GM12878 (cell line): ENCODE measurements around the gene UHRF2. TPM values are rescaled to one million over a fixed set of nuclear protein-coding genes. Genes with fewer than 3 reads are reported as not detected.

Experiments used
- ATAC-seq: fragments of 200-7000 bp; cut with Tn5 transposase; 3 replicates; pipeline ENCODE4 v1.9.1; 2020; ENCODE audit warnings: mild to moderate bottlenecking, moderate library complexity
- BruUV-seq: library from RNA; stranded (reverse); fragments of 400-500 nt; replicated peaks from 2 replicates; lab custom pipeline; 2021; lab: Mats Ljungman, UMichigan
- CTCF ChIA-PET: fragments of 300-600 bp; sonication (Branson Sonifier 250); formaldehyde crosslinking; extraction: SDS; loops from one replicate; lab custom pipeline; 2021; ENCODE audit warnings: inconsistent platforms; lab: Yijun Ruan, JAX
- POLR2A ChIA-PET: fragments of 350-600 bp; formaldehyde crosslinking; extraction: SDS; loops from one replicate; lab custom pipeline; 2021; ENCODE audit warnings: inconsistent platforms; lab: Charles Lee
- RAD21 ChIA-PET: fragments of 300-600 bp; sonication (Branson Sonifier 250); formaldehyde crosslinking; loops from one replicate; lab custom pipeline; 2023; ENCODE audit warnings: antibody characterized with exemption; ENCODE audit not compliant: unreplicated experiment; lab: Charles Lee
- SMC1A ChIA-PET: fragments of 300-600 bp; sonication (Branson Sonifier 250); formaldehyde crosslinking; loops from one replicate; lab custom pipeline; 2023; ENCODE audit not compliant: unreplicated experiment, uncharacterized antibody; lab: Charles Lee
- DNase-seq: peaks from one replicate; pipeline ENCODE4 v3.0.0-alpha.2; 2011; ENCODE audit warnings: low read depth, low spot score
- FAIRE-seq: peaks from 3 replicates; lab custom pipeline; 2011; peaks lifted over from hg19 to GRCh38; lab: Jason Lieb, UNC
- H2AFZ ChIP-seq: 2 replicates; pipeline ENCODE4 v1.6.0; 2011; ENCODE audit warnings: low read depth, low read length, control low read depth; ENCODE audit not compliant: control insufficient read depth
- H3K27ac ChIP-seq: 2 replicates; pipeline ENCODE4 v1.5.1; 2011; ENCODE audit warnings: control low read depth; ENCODE audit not compliant: control insufficient read depth, insufficient read depth
- H3K27me3 ChIP-seq, 2 experiments: replicated peaks in 1 of 2; 2 replicates each; pipeline versions ENCODE4 v1.6.0 to v1.6.1; 2011; ENCODE audit warnings: low read length in 1 of 2; ENCODE audit not compliant: control insufficient read depth in 2 of 2, insufficient read depth in 2 of 2
- H3K36me3 ChIP-seq, 2 experiments: 2 replicates each; pipeline ENCODE4 v1.5.1; 2011; ENCODE audit warnings: low read length in 1 of 2; ENCODE audit not compliant: control insufficient read depth in 2 of 2, insufficient read depth in 2 of 2
- H3K4me1 ChIP-seq: 2 replicates; pipeline ENCODE4 v1.6.1; 2011; ENCODE audit warnings: mild to moderate bottlenecking, low read length, moderate library complexity, mixed read lengths; ENCODE audit not compliant: control insufficient read depth, insufficient read depth
- H3K4me2 ChIP-seq: 2 replicates; pipeline ENCODE4 v1.6.0; 2011; ENCODE audit warnings: control low read depth; ENCODE audit not compliant: control insufficient read depth, insufficient read depth
- H3K4me3 ChIP-seq: fragments of 200-600 bp; sonication (generic); 2 replicates; pipeline ENCODE4 v1.5.1; 2016
- H3K79me2 ChIP-seq: 2 replicates; pipeline ENCODE4 v1.6.0; 2011; ENCODE audit warnings: low read length; ENCODE audit not compliant: control insufficient read depth, insufficient read depth
- H3K9ac ChIP-seq: 2 replicates; pipeline ENCODE4 v1.8.0; 2011; ENCODE audit warnings: low read length, control low read depth, mixed read lengths; ENCODE audit not compliant: control insufficient read depth, insufficient read depth
- H3K9me3 ChIP-seq: replicated peaks from 3 replicates; pipeline ENCODE4 v1.5.1; 2011; ENCODE audit warnings: mild to moderate bottlenecking, low read length; ENCODE audit not compliant: control insufficient read depth, insufficient read depth
- H4K20me1 ChIP-seq: 2 replicates; pipeline ENCODE4 v1.6.0; 2011; ENCODE audit not compliant: control insufficient read depth, insufficient read depth
- ASH2L ChIP-seq: fragments of 300-600, 200-600 bp; sonication (generic); IDR thresholded peaks from 2 replicates; pipeline ENCODE4 v1.6.1; 2017; ENCODE audit warnings: low read depth, mild to moderate bottlenecking, borderline replicate concordance
- ATF2 ChIP-seq: IDR thresholded peaks from 2 replicates; pipeline ENCODE4 v1.6.1; 2012; ENCODE audit warnings: low read length, inconsistent platforms
- E4F1 ChIP-seq: fragments of 450-650 bp; IDR thresholded peaks from 2 replicates; pipeline ENCODE4 v1.6.1; 2018; ENCODE audit warnings: borderline replicate concordance, mild to moderate bottlenecking; ENCODE audit not compliant: partially characterized antibody
- GATAD2B ChIP-seq: fragments of 450-650 bp; conservative IDR thresholded peaks from 2 replicates; pipeline ENCODE4 v1.6.1; 2017; ENCODE audit warnings: low read depth, mild to moderate bottlenecking, moderate library complexity
- IRF4 ChIP-seq: IDR thresholded peaks from 2 replicates; pipeline ENCODE4 v1.6.1; 2011; ENCODE audit warnings: low read depth, low read length
- MYB ChIP-seq: fragments of 150-350 bp; IDR thresholded peaks from 2 replicates; pipeline ENCODE4 v1.6.1; 2014; ENCODE audit warnings: mild to moderate bottlenecking, low read depth, low read length, borderline replicate concordance
- MYC ChIP-seq: IDR thresholded peaks from 2 replicates; pipeline ENCODE4 v1.6.1; 2011; ENCODE audit warnings: mild to moderate bottlenecking, low read length, moderate library complexity, inconsistent platforms; ENCODE audit not compliant: insufficient read depth, insufficient replicate concordance, insufficient read length, severe bottlenecking
- PAX5 ChIP-seq: IDR thresholded peaks from 2 replicates; pipeline ENCODE4 v1.6.1; 2011; ENCODE audit warnings: low read depth, low read length, borderline replicate concordance
- SMAD1 ChIP-seq: fragments of 450-650 bp; IDR thresholded peaks from 2 replicates; pipeline ENCODE4 v1.6.1; 2018; ENCODE audit warnings: mild to moderate bottlenecking, low read depth; ENCODE audit not compliant: partially characterized antibody
- SPI1 ChIP-seq: IDR thresholded peaks from 2 replicates; pipeline ENCODE4 v1.6.1; 2011; ENCODE audit warnings: low read depth, mild to moderate bottlenecking, low read length, moderate library complexity, borderline replicate concordance; ENCODE audit not compliant: insufficient read depth
- SREBF2 ChIP-seq: IDR thresholded peaks from 2 replicates; pipeline ENCODE4 v1.6.1; 2012; ENCODE audit warnings: mild to moderate bottlenecking, low read length
- WRNIP1 ChIP-seq: IDR thresholded peaks from 2 replicates; pipeline ENCODE4 v1.6.1; 2011; ENCODE audit warnings: low read depth, low read length, improper control_type of control experiment, borderline replicate concordance
- WGBS: methylation state at CpG from one replicate; pipeline ENCODE4 v1.1.6; 2016; ENCODE audit warnings: low lambda C conversion rate; ENCODE audit not compliant: insufficient replicate concordance, insufficient coverage; ENCODE audit errors: missing lambda C conversion rate; 5-methylcytosine and 5-hydroxymethylcytosine counted together
- in situ Hi-C: fragments of 300-500 bp; cut with MboI; formaldehyde crosslinking; loops from 9 replicates; pipeline ENCODE4 v1.14.3; 2018; ENCODE audit warnings: mixed read lengths
- intact Hi-C: fragments of 100-400 bp; cut with micrococcal nuclease; formaldehyde crosslinking; loops from one replicate; pipeline ENCODE4 v1.14.2; 2022; ENCODE audit not compliant: unreplicated experiment
- polyA plus RNA-seq, 11 experiments: library from polyadenylated mRNA; depleted of rRNA in 4 of 11; unstranded in 6 of 11; stranded (reverse) in 5 of 11; fragments of >200 nt; fragmentation: Nextera tagmentation in 4 of 11; fragmentation: Illumina TruSeq in 1 of 11; extraction: Ambion mirVana in 4 of 11; extraction: Trizol in 1 of 11; gene quantifications; 1 replicate in 1 of 11; 2 replicates in 10 of 11; pipeline versions ENCODE4 v1.2.1 to v1.2.3, GENCODE V29; 2011 to 2016; ENCODE audit warnings: inconsistent platforms in 2 of 11, missing spikeins in 2 of 11, low read depth in 1 of 11
- total RNA-seq, 4 experiments: library from RNA; depleted of rRNA in 3 of 4; stranded (reverse); fragments of >200 nt in 3 of 4; fragmentation: Illumina TruSeq in 1 of 4; extraction: Trizol in 1 of 4; gene quantifications; 2 replicates each; pipeline versions ENCODE4 v1.2.1 to v1.2.3, GENCODE V29; 2013 to 2021
- TF ChIP-seq, protein P1 (sequence below): IDR thresholded peaks from 2 replicates; pipeline ENCODE4 v1.6.1; 2012; ENCODE audit warnings: improper control_type of control experiment, low read depth, low read length; ENCODE audit not compliant: insufficient replicate concordance

UHRF2 gene
- total and polyA plus RNA-seq, 10 of the 15 experiments (the other 5 are each of a cell fraction or from before 2014, with no cell fraction given) = 11.2 to 95.8 (median 43.1) TPM

DNA sequence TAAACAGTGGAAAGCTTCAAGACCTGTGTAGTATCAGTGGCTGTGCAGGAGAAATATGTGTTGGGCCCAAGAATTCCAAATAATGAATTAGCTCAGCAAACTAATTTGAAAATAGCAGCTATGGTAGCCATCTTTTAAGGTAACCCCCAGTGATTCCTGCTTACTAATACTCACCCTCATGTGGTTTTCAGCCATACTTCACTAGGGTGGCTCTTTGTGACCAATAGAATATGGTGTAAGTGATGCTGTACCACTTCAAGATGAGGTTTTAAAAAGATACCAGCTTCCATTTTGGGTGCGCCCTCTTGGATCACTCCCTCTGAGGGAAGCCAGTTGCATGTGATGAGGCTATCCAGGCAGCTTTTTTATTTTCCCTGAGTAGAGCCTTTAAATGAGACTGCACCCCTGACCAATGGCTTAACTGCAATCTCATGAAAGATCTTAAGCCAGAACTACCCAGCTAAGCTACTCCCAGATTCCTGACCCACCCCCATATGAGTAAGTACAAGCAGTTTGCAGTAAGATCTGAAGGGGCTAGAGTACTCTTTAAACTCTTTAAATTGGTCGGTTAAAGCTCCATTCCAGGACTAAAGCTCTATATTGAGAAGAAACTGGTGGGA is 58.3 kb downstream of the UHRF2 start:
- intact Hi-C loops (no loop called here), in situ Hi-C loops (no loop called here)
- no peaks in the 10 kb centered on the region for H3K9me3 ChIP-seq
- no peaks in the 10 kb centered on the region for H3K27me3 ChIP-seq
- H3K4me2 ChIP-seq = no peak overlapping the region
- WGBS = 100% methylated on average over 2 of the region's 2 CpGs
- ATAC-seq (peak; percentile 60), DNase-seq (no peak), FAIRE-seq (no peak)
- POLR2A ChIA-PET = interaction anchor here (0.5 to 1.5 kb wide), 3 partner anchors 11 to 56 kb away, joined by 3 to 5 read pairs (median 5); no protein-coding TSS in a partner anchor
- no peak overlapping the region for H3K9ac ChIP-seq
- H3K79me2 ChIP-seq = peaks cover 5% of the 10 kb centered on the region
- H2AFZ ChIP-seq = no peak overlapping the region
- RAD21 ChIA-PET = interaction anchor here (0.6 to 1.0 kb wide), 2 partner anchors 9 to 182 kb away, joined by 3 to 4 read pairs; no protein-coding TSS in a partner anchor
- SMC1A ChIA-PET = interaction anchor here (0.9 to 2.8 kb wide), 9 partner anchors 8 to 118 kb away, joined by 3 to 12 read pairs (median 4); partner anchors contain the start of gene UHRF2
- TF ChIP-seq E4F1 (no peak), PAX5 (no peak), GATAD2B (no peak), MYC (no peak), ASH2L (no peak), MYB (no peak), ATF2 (no peak), WRNIP1 (no peak), SPI1 (no peak), IRF4 (no peak), SREBF2 (no peak), SMAD1 (no peak)
- TF ChIP-seq, protein P1, sequence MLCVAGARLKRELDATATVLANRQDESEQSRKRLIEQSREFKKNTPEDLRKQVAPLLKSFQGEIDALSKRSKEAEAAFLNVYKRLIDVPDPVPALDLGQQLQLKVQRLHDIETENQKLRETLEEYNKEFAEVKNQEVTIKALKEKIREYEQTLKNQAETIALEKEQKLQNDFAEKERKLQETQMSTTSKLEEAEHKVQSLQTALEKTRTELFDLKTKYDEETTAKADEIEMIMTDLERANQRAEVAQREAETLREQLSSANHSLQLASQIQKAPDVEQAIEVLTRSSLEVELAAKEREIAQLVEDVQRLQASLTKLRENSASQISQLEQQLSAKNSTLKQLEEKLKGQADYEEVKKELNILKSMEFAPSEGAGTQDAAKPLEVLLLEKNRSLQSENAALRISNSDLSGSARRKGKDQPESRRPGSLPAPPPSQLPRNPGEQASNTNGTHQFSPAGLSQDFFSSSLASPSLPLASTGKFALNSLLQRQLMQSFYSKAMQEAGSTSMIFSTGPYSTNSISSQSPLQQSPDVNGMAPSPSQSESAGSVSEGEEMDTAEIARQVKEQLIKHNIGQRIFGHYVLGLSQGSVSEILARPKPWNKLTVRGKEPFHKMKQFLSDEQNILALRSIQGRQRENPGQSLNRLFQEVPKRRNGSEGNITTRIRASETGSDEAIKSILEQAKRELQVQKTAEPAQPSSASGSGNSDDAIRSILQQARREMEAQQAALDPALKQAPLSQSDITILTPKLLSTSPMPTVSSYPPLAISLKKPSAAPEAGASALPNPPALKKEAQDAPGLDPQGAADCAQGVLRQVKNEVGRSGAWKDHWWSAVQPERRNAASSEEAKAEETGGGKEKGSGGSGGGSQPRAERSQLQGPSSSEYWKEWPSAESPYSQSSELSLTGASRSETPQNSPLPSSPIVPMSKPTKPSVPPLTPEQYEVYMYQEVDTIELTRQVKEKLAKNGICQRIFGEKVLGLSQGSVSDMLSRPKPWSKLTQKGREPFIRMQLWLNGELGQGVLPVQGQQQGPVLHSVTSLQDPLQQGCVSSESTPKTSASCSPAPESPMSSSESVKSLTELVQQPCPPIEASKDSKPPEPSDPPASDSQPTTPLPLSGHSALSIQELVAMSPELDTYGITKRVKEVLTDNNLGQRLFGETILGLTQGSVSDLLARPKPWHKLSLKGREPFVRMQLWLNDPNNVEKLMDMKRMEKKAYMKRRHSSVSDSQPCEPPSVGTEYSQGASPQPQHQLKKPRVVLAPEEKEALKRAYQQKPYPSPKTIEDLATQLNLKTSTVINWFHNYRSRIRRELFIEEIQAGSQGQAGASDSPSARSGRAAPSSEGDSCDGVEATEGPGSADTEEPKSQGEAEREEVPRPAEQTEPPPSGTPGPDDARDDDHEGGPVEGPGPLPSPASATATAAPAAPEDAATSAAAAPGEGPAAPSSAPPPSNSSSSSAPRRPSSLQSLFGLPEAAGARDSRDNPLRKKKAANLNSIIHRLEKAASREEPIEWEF = no peak
- H3K4me3 ChIP-seq = no peak overlapping the region
- H3K4me1 ChIP-seq = no peaks in the 10 kb centered on the region
- H4K20me1 ChIP-seq = no peaks in the 10 kb centered on the region
- peaks cover 0 to 9% of the 10 kb centered on the region in 2 experiments; a peak in 2 of 4 replicates for H3K36me3 ChIP-seq
- no TSS peak for BruUV-seq
- no peak overlapping the region for H3K27ac ChIP-seq
- CTCF ChIA-PET = interaction anchor here (0.7 to 2.2 kb wide), 8 partner anchors 9 to 417 kb away, joined by 3 to 7 read pairs (median 4); no protein-coding TSS in a partner anchor
